ENCODE data around the gene NWD2. TPM values are rescaled to one million over a fixed set of nuclear protein-coding genes. Genes with fewer than 3 reads are reported as not detected.

NWD2 gene
- total RNA-seq, 1 donor from 2014 or later, result 0.64 TPM

GRCh38 chr4:37427193-37427592 is 182.7 kb downstream of the NWD2 start:
- no peak for DNase-seq (ENCODE audit: low spot score in 2 of 2)
- no peaks in the 10 kb centered on the region for H3K27me3 ChIP-seq
- H3K4me3 ChIP-seq, result no peak overlapping the region
- intact Hi-C loops (cut with DNase I), result no loop called here
- H3K27ac ChIP-seq, result no peak overlapping the region
- no peaks in the 10 kb centered on the region for H3K36me3 ChIP-seq
- H3K9me3 ChIP-seq, result no peaks in the 10 kb centered on the region
- H3K4me1 ChIP-seq, result no peaks in the 10 kb centered on the region
- no peak for TF ChIP-seq CTCF (IDR thresholded peaks at IDR 0.05)

GRCh38 chr4:37429906-37430305 is 185.4 kb downstream of the NWD2 start:
- intact Hi-C loops (cut with DNase I), result no loop called here
- H3K4me3 ChIP-seq, result no peak overlapping the region
- H3K27ac ChIP-seq, result no peak overlapping the region
- no peaks in the 10 kb centered on the region for H3K27me3 ChIP-seq
- no peak for TF ChIP-seq CTCF (IDR thresholded peaks at IDR 0.05)
- H3K4me1 ChIP-seq, result no peaks in the 10 kb centered on the region
- DNase-seq (ENCODE audit: low spot score in 2 of 2), result no peak
- H3K36me3 ChIP-seq, result no peaks in the 10 kb centered on the region
- no peaks in the 10 kb centered on the region for H3K9me3 ChIP-seq

- no peaks in the 10 kb centered on the region for H3K4me1 ChIP-seq
- no peak overlapping the region for H3K4me3 ChIP-seq
- no peaks in the 10 kb centered on the region for H3K36me3 ChIP-seq
- H3K27ac ChIP-seq, result no peak overlapping the region
- H3K27me3 ChIP-seq, result no peaks in the 10 kb centered on the region
- TF ChIP-seq CTCF (IDR thresholded peaks at IDR 0.05), result no peak
- intact Hi-C loops (cut with DNase I), result no loop called here
- H3K9me3 ChIP-seq, result no peaks in the 10 kb centered on the region
- DNase-seq (ENCODE audit: low spot score in 2 of 2), result no peak
Observed at GRCh38 chr4:37430718-37431416, 186.3 kb downstream of the NWD2 start.

GRCh38 chr4:37431417-37431743 is 186.8 kb downstream of the NWD2 start:
- H3K27ac ChIP-seq, result no peak overlapping the region
- intact Hi-C loops (cut with DNase I), result no loop called here
- DNase-seq (ENCODE audit: low spot score in 2 of 2), result no peak
- no peaks in the 10 kb centered on the region for H3K36me3 ChIP-seq
- no peaks in the 10 kb centered on the region for H3K4me1 ChIP-seq
- H3K4me3 ChIP-seq, result no peak overlapping the region
- H3K9me3 ChIP-seq, result no peaks in the 10 kb centered on the region
- no peaks in the 10 kb centered on the region for H3K27me3 ChIP-seq
- TF ChIP-seq CTCF (IDR thresholded peaks at IDR 0.05), result no peak

- intact Hi-C loops (cut with DNase I), result no loop called here
- DNase-seq (ENCODE audit: low spot score in 2 of 2), result no peak
- no peak overlapping the region for H3K27ac ChIP-seq
- no peaks in the 10 kb centered on the region for H3K9me3 ChIP-seq
- no peak overlapping the region for H3K4me3 ChIP-seq
- H3K36me3 ChIP-seq, result no peaks in the 10 kb centered on the region
- H3K27me3 ChIP-seq, result no peaks in the 10 kb centered on the region
- H3K4me1 ChIP-seq, result no peaks in the 10 kb centered on the region
- TF ChIP-seq CTCF (IDR thresholded peaks at IDR 0.05), result no peak
Observed at GRCh38 chr4:37434469-37434868, 189.9 kb downstream of the NWD2 start.

GRCh38 chr4:37436546-37436945 is 192.0 kb downstream of the NWD2 start:
- Histone ChIP-seq H3K27ac (no peak overlapping the region), H3K9me3 (no peaks in the 10 kb centered on the region), H3K4me3 (no peak overlapping the region), H3K27me3 (no peaks in the 10 kb centered on the region), H3K4me1 (no peaks in the 10 kb centered on the region), H3K36me3 (no peaks in the 10 kb centered on the region)
- no peak for DNase-seq (ENCODE audit: low spot score in 2 of 2)
- TF ChIP-seq CTCF (IDR thresholded peaks at IDR 0.05), result no peak
- intact Hi-C loops (cut with DNase I), result no loop called here

Measured in ascending aorta (tissue), 2 donors.